SU-DHL-6 (cell line): ENCODE results near the gene FOXO3.

Experiments used
- CTCF ChIP-seq: fragments of 200-600 bp; sonication (generic); IDR thresholded peaks from one replicate; pipeline ENCODE4 v1.5.1; 2017; ENCODE audit warnings: antibody characterized with exemption, mild to moderate bottlenecking, low read length, moderate library complexity; ENCODE audit not compliant: insufficient read depth, poor library complexity, severe bottlenecking
- EZH2phosphoT487 ChIP-seq: fragments of 200-600 bp; sonication (generic), shearing (Covaris generic); conservative IDR thresholded peaks from 2 replicates; pipeline ENCODE4 v1.6.1; 2018; ENCODE audit warnings: mild to moderate bottlenecking, antibody characterized with exemption, low read length, moderate library complexity, mixed read lengths

GRCh38 chr6:108610270-108610839 lies 49.6 kb downstream of the FOXO3 start:
- TF ChIP-seq CTCF (no peak), EZH2phosphoT487 (no peak)
